ENCODE results near the gene FBLN2. TPM values are rescaled to one million over a fixed set of nuclear protein-coding genes. Genes with fewer than 3 reads are reported as not detected.

Gene FBLN2
- total and polyA plus RNA-seq, 2 of the 4 experiments (the other 2 are of a cell fraction), result 11.8 to 60.8 TPM

DNA sequence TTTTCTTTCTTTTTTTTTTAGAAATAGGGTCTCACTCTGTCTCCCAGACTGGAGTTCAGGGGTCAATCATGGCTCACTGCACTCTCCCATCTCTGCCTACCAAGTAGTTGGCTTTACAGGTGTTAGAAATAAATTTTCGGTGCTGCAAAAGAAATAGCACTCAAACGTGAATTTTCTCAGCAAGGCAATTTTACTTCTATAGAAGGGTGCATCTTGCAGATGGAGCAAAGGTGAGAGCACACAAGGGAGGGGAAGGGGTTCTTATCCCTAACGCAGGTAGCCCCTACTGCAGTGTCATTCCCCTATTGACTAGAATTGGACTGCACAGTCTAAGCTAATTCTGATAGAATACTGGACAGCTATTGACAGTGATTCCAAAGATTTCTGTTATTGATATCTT is 6.8 kb upstream of the FBLN2 start:
- TF ChIP-seq NFE2L2 (IDR thresholded peaks at IDR 0.05; ENCODE audit: low read depth, low read length) (no peak), RAD21 (IDR thresholded peaks at IDR 0.05; ENCODE audit: low read length) (no peak), CEBPB (IDR thresholded peaks at IDR 0.05; ENCODE audit: low read depth, low read length) (no peak), POLR2A (IDR thresholded peaks at IDR 0.05; ENCODE audit: low read depth, low read length) (no peak), SMC3 (IDR thresholded peaks at IDR 0.05; ENCODE audit: low read depth, low read length) (no peak), CHD1 (IDR thresholded peaks at IDR 0.05; ENCODE audit: low read depth, low read length) (no peak), RFX5 (IDR thresholded peaks at IDR 0.05; ENCODE audit: low read depth, low read length) (no peak), CTCF (conservative IDR thresholded peaks at IDR 0.05; ENCODE audit: low read depth, low read length) (no peak), MAZ (IDR thresholded peaks at IDR 0.05; ENCODE audit: borderline replicate concordance, low read depth, low read length) (no peak), FOS (IDR thresholded peaks at IDR 0.05; ENCODE audit: low read depth, low read length) (no peak), BHLHE40 (IDR thresholded peaks at IDR 0.05; ENCODE audit: low read depth, low read length) (no peak), RCOR1 (IDR thresholded peaks at IDR 0.05; ENCODE audit: insufficient replicate concordance, low read length) (no peak), MAFK (IDR thresholded peaks at IDR 0.05; ENCODE audit: low read depth, low read length) (no peak), MXI1 (IDR thresholded peaks at IDR 0.05; ENCODE audit: borderline replicate concordance, low read depth, low read length) (no peak)
- TF ChIP-seq, protein P1, sequence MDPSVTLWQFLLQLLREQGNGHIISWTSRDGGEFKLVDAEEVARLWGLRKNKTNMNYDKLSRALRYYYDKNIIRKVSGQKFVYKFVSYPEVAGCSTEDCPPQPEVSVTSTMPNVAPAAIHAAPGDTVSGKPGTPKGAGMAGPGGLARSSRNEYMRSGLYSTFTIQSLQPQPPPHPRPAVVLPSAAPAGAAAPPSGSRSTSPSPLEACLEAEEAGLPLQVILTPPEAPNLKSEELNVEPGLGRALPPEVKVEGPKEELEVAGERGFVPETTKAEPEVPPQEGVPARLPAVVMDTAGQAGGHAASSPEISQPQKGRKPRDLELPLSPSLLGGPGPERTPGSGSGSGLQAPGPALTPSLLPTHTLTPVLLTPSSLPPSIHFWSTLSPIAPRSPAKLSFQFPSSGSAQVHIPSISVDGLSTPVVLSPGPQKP (IDR thresholded peaks at IDR 0.05; ENCODE audit: borderline replicate concordance, low read depth, low read length), result no peak
- TF ChIP-seq, protein P2, sequence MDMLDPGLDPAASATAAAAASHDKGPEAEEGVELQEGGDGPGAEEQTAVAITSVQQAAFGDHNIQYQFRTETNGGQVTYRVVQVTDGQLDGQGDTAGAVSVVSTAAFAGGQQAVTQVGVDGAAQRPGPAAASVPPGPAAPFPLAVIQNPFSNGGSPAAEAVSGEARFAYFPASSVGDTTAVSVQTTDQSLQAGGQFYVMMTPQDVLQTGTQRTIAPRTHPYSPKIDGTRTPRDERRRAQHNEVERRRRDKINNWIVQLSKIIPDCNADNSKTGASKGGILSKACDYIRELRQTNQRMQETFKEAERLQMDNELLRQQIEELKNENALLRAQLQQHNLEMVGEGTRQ (IDR thresholded peaks at IDR 0.05; ENCODE audit: low read depth, low read length), result no peak
- no peak overlapping the region for H2BK15ac ChIP-seq (ENCODE audit: low read depth, low read length)
- H4K20me1 ChIP-seq (ENCODE audit: insufficient read depth, low read length), result no peaks in the 10 kb centered on the region
- H3K4me3 ChIP-seq (ENCODE audit: insufficient read depth, low read depth, low read length), result no peak overlapping the region
- no peak overlapping the region for H4K5ac ChIP-seq (ENCODE audit: low read depth, low read length)
- H2AK9ac ChIP-seq (replicated peaks; ENCODE audit: low read depth, low read length, poor library complexity), result no peak overlapping the region
- WGBS, 2 experiments (ENCODE audit: extremely low coverage in 2 of 2, insufficient read length in 1 of 2), result no CpG with 5 or more reads among the region's 3 CpGs
- peaks cover 30% of the 10 kb centered on the region for H3K9me1 ChIP-seq (ENCODE audit: insufficient read depth, low read length)
- no peak for DNase-seq
- dilution Hi-C loops (cut with HindIII; ENCODE audit: low sequenced_read_pairs, unreplicated experiment), result no loop called here
- H3K23ac ChIP-seq (ENCODE audit: low read depth, low read length), result no peak overlapping the region
- no peak overlapping the region for H4K91ac ChIP-seq (ENCODE audit: insufficient read depth, low read depth, low read length)
- no peak overlapping the region for H3K27ac ChIP-seq (ENCODE audit: insufficient read depth, low read length)
- in situ Hi-C loops (cut with MboI; ENCODE audit: low sequenced_read_pairs), result no loop called here
- no TSS peak for BruUV-seq (replicated peaks)
- H3K4me1 ChIP-seq (ENCODE audit: control insufficient read depth, insufficient read depth, low read length), result peaks cover 35% of the 10 kb centered on the region
- intact Hi-C loops (cut with micrococcal nuclease), result no loop called here
- no peak overlapping the region for H2AK5ac ChIP-seq (ENCODE audit: low read depth, low read length)
- H3K18ac ChIP-seq (ENCODE audit: low read depth, low read length), result no peak overlapping the region
- H2AFZ ChIP-seq (replicated peaks; ENCODE audit: low read length, poor library complexity), result no peak overlapping the region
- H4K8ac ChIP-seq (ENCODE audit: low read depth in 2 of 2, low read length in 2 of 2), result no peak overlapping the region
- no peaks in the 10 kb centered on the region for H3K36me3 ChIP-seq (ENCODE audit: control insufficient read depth, insufficient read depth, low read length)
- ATAC-seq (ENCODE audit: low read depth), result no peak
- H3K4ac ChIP-seq (ENCODE audit: low read depth, low read length), result no peak overlapping the region
- no peaks in the 10 kb centered on the region for H3K79me1 ChIP-seq (ENCODE audit: low read depth in 1 of 2, low read length in 2 of 2)
- no peak overlapping the region for H3K14ac ChIP-seq (replicated peaks; ENCODE audit: low read depth, low read length)
- H2BK20ac ChIP-seq (ENCODE audit: low read depth, low read length), result no peak overlapping the region
- H3K56ac ChIP-seq (ENCODE audit: extremely low read depth, insufficient read depth, low read length), result no peak overlapping the region
- H3K9me3 ChIP-seq (ENCODE audit: control insufficient read depth, insufficient read depth, low read length), result 0 out of 2 replicates have a peak, but pooled peaks cover 3% of the 10 kb centered on the region
- H2BK120ac ChIP-seq (ENCODE audit: low read depth, low read length), result no peak overlapping the region
- POLR2A ChIA-PET (ENCODE audit: unreplicated experiment), result no interaction called here
- no peak overlapping the region for H3K4me2 ChIP-seq (ENCODE audit: low read depth, low read length)
- CTCF ChIA-PET, result interaction anchor here (0.6 kb wide), 1 partner anchor 20 kb away, joined by 3 read pairs; no protein-coding TSS in a partner anchor
- H2BK5ac ChIP-seq (ENCODE audit: low read depth, low read length, poor library complexity, severe bottlenecking), result no peak overlapping the region
- H3K9ac ChIP-seq (ENCODE audit: low read depth, low read length), result no peak overlapping the region
- H3K27me3 ChIP-seq (ENCODE audit: control insufficient read depth, insufficient read depth, low read length), result no peaks in the 10 kb centered on the region

Data from IMR-90 (cell line).